HUES64 (cell line): ENCODE results near the gene C10orf143.
"Not testable (repeated sequence)": the region's sequence is repeated elsewhere in the genome, so short reads cannot be mapped to it uniquely, and the experiment has no call there.

Experiments
- H3K27ac ChIP-seq: 2 replicates; pipeline ENCODE4 v1.7.0; 2013; ENCODE audit warnings: low read depth, low read length, inconsistent platforms
- H3K27me3 ChIP-seq: 2 replicates; pipeline ENCODE4 v1.6.1; 2013; ENCODE audit warnings: mild to moderate bottlenecking, low read length; ENCODE audit not compliant: insufficient read depth
- H3K36me3 ChIP-seq: 2 replicates; pipeline ENCODE4 v1.6.1; 2013; ENCODE audit warnings: mild to moderate bottlenecking, low read length; ENCODE audit not compliant: insufficient read depth
- H3K4me1 ChIP-seq: 2 replicates; pipeline ENCODE4 v1.6.1; 2013; ENCODE audit warnings: mild to moderate bottlenecking, low read length, moderate library complexity; ENCODE audit not compliant: insufficient read depth
- H3K4me3 ChIP-seq: 2 replicates; pipeline ENCODE4 v1.5.1; 2013; ENCODE audit warnings: mild to moderate bottlenecking, low read length, moderate library complexity
- H3K9ac ChIP-seq: 2 replicates; pipeline ENCODE4 v1.6.1; 2013; ENCODE audit warnings: mild to moderate bottlenecking, low read depth, low read length
- H3K9me3 ChIP-seq: 2 replicates; pipeline ENCODE4 v1.6.1; 2013; ENCODE audit warnings: low read depth, low read length; ENCODE audit not compliant: insufficient read depth
- WGBS: fragments of 150-250, 120-280 bp; methylation state at CpG from one replicate; pipeline ENCODE4 v1.1.7; 2013; ENCODE audit warnings: missing lambda C conversion rate; 5-methylcytosine and 5-hydroxymethylcytosine counted together

C10orf143 gene

DNA sequence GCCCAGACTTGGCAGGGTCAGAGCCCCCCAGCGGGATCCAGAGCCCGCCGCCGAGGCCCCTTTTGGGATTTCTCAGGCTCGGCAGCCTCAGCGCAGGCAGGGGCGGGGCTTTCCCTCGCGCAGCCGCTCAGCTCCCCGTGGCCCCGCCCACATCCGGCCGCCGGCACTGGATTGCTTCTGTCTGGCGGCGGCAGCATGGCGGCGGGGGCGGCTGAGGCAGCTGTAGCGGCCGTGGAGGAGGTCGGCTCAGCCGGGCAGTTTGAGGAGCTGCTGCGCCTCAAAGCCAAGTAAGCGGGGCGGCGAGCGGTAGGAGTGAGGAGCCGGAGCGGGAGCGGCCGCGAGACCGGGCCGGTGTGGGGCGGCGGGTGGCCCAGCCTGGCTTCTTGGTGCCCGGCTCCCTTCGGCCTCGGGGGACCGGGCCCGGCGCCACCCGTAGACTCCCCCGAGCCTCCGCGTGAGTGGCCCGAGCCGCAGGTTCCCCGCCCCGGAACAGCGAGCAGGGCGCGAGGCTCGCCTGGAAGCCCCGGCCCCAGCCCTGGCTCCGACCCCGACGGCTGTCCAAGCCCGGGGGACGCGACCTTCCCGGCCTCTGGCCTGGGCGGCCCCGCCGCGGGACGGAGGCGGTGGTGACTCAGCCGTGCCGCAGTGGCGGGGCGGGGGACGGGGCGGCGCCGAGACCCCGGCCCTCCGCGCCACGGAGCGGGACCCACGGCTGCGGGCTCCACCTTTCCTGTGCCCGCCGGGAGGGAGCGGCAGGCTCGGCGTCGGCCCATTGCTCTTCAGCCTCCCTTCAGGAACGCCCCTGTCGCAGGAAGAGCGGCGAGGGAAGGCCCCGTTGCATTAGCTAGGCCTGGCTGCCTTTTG lies 25.8 kb upstream of the C10orf143 start, which contains the start of gene GLRX3:
Gene GLRX3 (plus strand): TSS at position 166 of the 864 bp plus-strand sequence. CDS start 30 bp downstream, at position 196.
- H3K4me1 ChIP-seq: peaks cover 8% of the 10 kb centered on the region
- peak within 1 kb of the TSS; percentile 80; the same call in 1 of the 2 replicates for H3K27ac ChIP-seq
- H3K4me3 ChIP-seq: peak within 1 kb of the TSS; percentile 99
- H3K9ac ChIP-seq: peak within 1 kb of the TSS; percentile 94
- H3K27me3 ChIP-seq: peaks cover 4% of the 10 kb centered on the region; the same call in 1 of the 2 replicates
- peaks cover 15% of the 10 kb centered on the region for H3K36me3 ChIP-seq
- no peaks in the 10 kb centered on the region for H3K9me3 ChIP-seq
- under 1% methylated on average over 96 of the region's 96 CpGs for WGBS

GRCh38 chr10:130135676-130136225 lies 25.1 kb upstream of the C10orf143 start:
- Histone ChIP-seq H3K9ac (peak overlapping the region; percentile 94), H3K27ac (no peak overlapping the region), H3K4me3 (peak overlapping the region; percentile 99), H3K9me3 (no peaks in the 10 kb centered on the region), H3K27me3 (peaks cover 4% of the 10 kb centered on the region; the same call in 1 of the 2 replicates), H3K36me3 (peaks cover 12% of the 10 kb centered on the region), H3K4me1 (0 out of 2 replicates have a peak, but pooled peaks cover 6% of the 10 kb centered on the region)
- 36% methylated on average over 17 of the region's 17 CpGs for WGBS

- H3K4me3 ChIP-seq: no peak overlapping the region
- H3K27ac ChIP-seq: no peak overlapping the region
- no peaks in the 10 kb centered on the region for H3K36me3 ChIP-seq
- H3K9me3 ChIP-seq: no peaks in the 10 kb centered on the region
- H3K4me1 ChIP-seq: peaks cover 6% of the 10 kb centered on the region
- no peak overlapping the region for H3K9ac ChIP-seq
- WGBS: 87% methylated on average over 27 of the region's 27 CpGs
- no peaks in the 10 kb centered on the region for H3K27me3 ChIP-seq
These were observed 18.3 kb upstream of the C10orf143 start for GRCh38 chr10:130128922-130129321.

DNA sequence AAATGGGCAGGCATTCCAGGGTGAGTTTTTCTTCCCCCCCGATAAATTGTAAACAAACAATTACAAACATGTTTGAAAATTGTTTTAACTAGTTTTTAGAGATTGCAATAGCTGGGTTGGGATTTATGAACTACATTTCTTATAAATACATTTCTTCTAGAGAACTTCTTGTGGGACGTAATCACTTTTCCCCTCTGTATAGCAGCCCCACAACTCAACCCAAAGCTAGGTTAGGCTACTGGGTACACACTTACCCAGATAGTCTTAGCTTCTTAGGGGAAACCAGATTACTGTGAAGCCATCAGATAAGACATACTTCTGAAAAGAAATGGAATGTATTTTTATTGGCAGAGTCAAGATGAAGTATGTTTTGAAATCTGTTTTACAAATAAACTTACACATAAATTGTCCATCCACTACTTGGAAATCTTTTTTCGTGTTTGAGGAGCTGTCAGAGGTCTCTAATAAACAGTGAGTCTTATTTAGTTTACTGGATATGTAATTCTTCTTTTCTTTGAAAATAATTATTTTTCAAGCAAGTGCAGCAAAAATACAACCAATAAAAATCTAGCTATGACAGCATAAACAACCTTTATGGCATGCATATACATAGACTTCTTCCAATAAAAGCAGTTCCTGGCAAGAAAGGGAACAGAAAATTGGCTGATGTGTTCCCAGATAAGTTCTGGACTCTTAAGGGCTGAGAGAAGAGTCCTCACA lies 17.6 kb upstream of the C10orf143 start:
- no peaks in the 10 kb centered on the region for H3K27me3 ChIP-seq
- 86% methylated on average over 1 of the region's 3 CpGs for WGBS
- no peak overlapping the region for H3K4me3 ChIP-seq
- H3K4me1 ChIP-seq: peaks cover 6% of the 10 kb centered on the region
- no peak overlapping the region for H3K9ac ChIP-seq
- H3K27ac ChIP-seq: no peak overlapping the region
- H3K9me3 ChIP-seq: no peaks in the 10 kb centered on the region
- H3K36me3 ChIP-seq: no peaks in the 10 kb centered on the region

DNA sequence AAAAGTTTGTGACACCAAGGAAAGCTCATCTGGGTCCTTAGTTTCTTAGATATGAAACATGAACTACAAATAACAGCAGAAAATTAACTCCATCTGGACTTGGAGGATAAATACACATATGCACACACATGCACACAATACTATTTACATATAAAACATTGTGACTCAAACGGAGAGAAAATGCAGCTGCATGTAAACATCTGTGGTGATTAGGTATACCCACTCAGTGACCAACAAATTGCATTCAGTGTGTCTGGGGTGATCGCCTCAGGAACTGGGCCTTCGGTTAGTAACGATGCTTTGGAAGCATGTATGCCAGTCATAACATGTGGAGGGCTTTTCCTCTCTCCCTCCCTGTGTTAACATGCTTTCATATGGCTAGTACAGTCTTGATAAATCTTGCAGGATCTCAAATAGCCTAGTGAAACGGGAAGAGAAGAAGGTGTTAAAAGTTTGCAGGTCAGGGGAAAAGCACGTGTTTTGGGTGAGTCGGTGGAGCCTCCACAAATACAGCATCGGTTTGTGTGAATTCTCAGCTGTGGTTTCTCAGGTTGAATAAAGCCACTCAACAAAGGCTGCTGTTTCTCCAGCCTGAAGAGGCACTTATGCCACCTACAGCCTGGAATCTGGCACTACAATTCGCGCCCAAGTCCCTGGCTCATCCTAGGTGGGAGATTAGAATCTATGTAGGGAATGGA lies 16.9 kb upstream of the C10orf143 start:
- 36% methylated on average over 10 of the region's 10 CpGs for WGBS
- H3K27me3 ChIP-seq: no peaks in the 10 kb centered on the region
- no peak overlapping the region for H3K4me3 ChIP-seq
- no peaks in the 10 kb centered on the region for H3K36me3 ChIP-seq
- no peaks in the 10 kb centered on the region for H3K9me3 ChIP-seq
- no peak overlapping the region for H3K27ac ChIP-seq
- peaks cover 6% of the 10 kb centered on the region for H3K4me1 ChIP-seq
- H3K9ac ChIP-seq: no peak overlapping the region; the same call in 1 of the 2 replicates

DNA sequence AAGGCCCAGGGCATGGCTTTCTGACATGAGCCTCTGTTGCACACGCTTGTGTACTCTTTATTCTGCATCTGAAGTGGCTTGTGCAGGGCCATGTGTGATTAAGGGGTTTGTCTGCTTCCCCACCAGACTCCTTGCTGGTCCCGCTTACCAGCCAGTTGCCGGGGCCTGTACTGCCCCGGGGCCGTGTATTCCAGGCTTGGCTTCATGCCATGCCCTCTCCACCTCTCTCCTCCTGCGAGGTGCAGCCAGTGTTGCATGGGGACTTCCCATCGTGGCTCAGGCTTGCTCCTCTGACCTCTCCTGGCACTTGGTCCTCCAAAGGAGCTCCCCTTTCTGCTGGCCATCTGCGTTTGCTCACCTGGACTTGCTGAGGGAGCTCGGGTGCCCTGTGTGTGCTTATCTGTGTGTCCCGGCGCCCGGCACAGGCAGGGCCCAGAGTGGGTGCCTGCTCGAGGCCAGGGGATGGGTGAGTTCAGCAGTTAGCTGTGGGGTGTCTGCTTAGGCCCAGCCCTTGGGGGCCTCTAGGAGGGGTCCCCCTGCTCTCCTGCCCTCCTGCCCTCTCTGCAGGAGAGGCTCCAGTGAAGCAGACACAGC lies 11.0 kb upstream of the C10orf143 start:
- 92% methylated on average over 13 of the region's 13 CpGs for WGBS
- Histone ChIP-seq H3K9ac (no peak overlapping the region), H3K4me1 (no peaks in the 10 kb centered on the region), H3K27me3 (no peaks in the 10 kb centered on the region), H3K4me3 (no peak overlapping the region), H3K27ac (no peak overlapping the region), H3K36me3 (no peaks in the 10 kb centered on the region), H3K9me3 (0 out of 2 replicates have a peak, but pooled peaks cover 8% of the 10 kb centered on the region)

DNA sequence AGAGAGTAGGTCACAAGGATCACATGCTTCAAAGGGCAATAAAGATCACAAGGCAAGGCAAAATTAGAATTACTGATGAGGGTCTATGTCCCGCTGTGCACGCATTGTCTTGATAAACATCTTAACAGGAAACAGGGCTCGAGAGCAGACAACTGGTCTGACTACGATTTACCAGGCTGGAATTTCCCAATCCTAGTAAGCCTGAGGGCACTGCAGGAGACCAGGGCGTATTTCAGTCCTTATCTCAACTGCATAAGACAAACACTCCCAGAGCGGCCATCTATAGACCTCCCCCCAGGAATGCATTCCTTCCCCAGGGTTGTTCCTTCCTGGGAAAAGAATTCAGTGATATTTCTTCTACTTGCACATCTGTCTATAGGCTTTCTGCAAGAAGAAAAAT lies 6.9 kb upstream of the C10orf143 start:
- not testable (repeated sequence) for H3K9me3 ChIP-seq, H3K36me3 ChIP-seq, H3K9ac ChIP-seq, H3K27ac ChIP-seq, H3K27me3 ChIP-seq, H3K4me3 ChIP-seq, H3K4me1 ChIP-seq
- WGBS: 79% methylated on average over 6 of the region's 6 CpGs

DNA sequence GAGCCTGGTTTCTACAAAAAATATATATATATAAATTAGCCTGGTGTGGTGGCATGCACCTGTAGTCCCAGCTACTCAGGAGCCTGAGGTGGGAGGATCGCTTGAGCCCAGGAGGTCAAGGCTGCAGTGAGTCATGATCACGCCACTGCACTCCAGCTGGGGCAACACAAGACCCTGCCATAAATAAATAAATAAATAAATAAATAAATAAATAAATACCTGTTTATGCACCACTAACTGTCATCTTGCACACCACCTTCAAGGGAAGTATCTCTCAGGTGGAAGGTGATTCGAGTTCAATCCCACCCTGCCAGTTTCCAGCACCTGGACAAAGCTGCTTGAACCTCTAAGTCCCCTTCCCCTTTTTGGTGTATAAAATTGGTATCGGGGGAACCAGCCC lies 6.3 kb upstream of the C10orf143 start:
- H3K4me3 ChIP-seq, H3K27ac ChIP-seq, H3K9ac ChIP-seq, H3K36me3 ChIP-seq, H3K9me3 ChIP-seq, H3K4me1 ChIP-seq, H3K27me3 ChIP-seq: not testable (repeated sequence)
- WGBS: 98% methylated on average over 3 of the region's 4 CpGs

DNA sequence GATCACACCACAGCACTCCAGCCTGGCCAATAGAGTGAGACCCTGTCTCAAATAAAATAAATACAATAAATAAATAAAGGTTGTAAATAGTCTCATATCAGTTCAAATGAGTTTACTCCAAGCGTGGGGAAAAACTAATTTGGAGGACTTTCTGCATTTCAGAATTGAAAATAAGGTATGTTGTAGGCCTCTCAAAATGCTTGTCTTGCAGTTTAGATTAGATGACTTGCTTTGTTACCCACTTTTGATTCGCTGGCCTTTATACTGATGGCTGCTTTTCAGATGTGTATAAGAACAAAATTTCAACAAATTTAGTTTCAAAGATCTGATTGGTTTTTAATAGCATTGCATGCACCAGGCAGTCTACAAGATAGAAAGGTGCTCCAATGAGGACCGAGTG lies 2.2 kb upstream of the C10orf143 start:
- Histone ChIP-seq H3K9ac (no peak overlapping the region), H3K27ac (no peak overlapping the region), H3K4me3 (no peak overlapping the region), H3K9me3 (peaks cover 3% of the 10 kb centered on the region; the same call in 1 of the 2 replicates), H3K27me3 (no peaks in the 10 kb centered on the region), H3K36me3 (no peaks in the 10 kb centered on the region), H3K4me1 (peaks cover 8% of the 10 kb centered on the region; the same call in 1 of the 2 replicates)
- 92% methylated on average over 3 of the region's 3 CpGs for WGBS

GRCh38 chr10:130111852-130112180 lies 1.2 kb upstream of the C10orf143 start:
- 82% methylated on average over 6 of the region's 6 CpGs for WGBS
- no peaks in the 10 kb centered on the region for H3K27me3 ChIP-seq
- peak overlapping the region; percentile 99 for H3K4me3 ChIP-seq
- H3K4me1 ChIP-seq: peaks cover 8% of the 10 kb centered on the region; the same call in 1 of the 2 replicates
- no peak overlapping the region for H3K27ac ChIP-seq
- H3K9ac ChIP-seq: no peak overlapping the region; the same call in 1 of the 2 replicates
- no peaks in the 10 kb centered on the region for H3K36me3 ChIP-seq
- no peaks in the 10 kb centered on the region; the same call in 1 of the 2 replicates for H3K9me3 ChIP-seq
